Measurements from ENCODE around the gene COPS8.

COPS8 gene

GRCh38 chr2:237097326-237097910 lies 11.7 kb downstream of the COPS8 start:
- no peak for ATAC-seq (replicated peaks; ENCODE audit: extremely low read depth, poor library complexity, severe bottlenecking)
- no peak overlapping the region for H3K27ac Mint-ChIP-seq (ENCODE audit: low read depth)
- no peak for DNase-seq (ENCODE audit: low spot score in 2 of 2)
- no peaks in the 10 kb centered on the region for H3K9me3 Mint-ChIP-seq
- H3K4me1 Mint-ChIP-seq, result peaks cover 12% of the 10 kb centered on the region
- H3K4me3 Mint-ChIP-seq, result no peak overlapping the region
- H3K36me3 Mint-ChIP-seq (ENCODE audit: insufficient read depth), result peaks cover 56% of the 10 kb centered on the region
- H3K27me3 Mint-ChIP-seq, result no peaks in the 10 kb centered on the region

DNA sequence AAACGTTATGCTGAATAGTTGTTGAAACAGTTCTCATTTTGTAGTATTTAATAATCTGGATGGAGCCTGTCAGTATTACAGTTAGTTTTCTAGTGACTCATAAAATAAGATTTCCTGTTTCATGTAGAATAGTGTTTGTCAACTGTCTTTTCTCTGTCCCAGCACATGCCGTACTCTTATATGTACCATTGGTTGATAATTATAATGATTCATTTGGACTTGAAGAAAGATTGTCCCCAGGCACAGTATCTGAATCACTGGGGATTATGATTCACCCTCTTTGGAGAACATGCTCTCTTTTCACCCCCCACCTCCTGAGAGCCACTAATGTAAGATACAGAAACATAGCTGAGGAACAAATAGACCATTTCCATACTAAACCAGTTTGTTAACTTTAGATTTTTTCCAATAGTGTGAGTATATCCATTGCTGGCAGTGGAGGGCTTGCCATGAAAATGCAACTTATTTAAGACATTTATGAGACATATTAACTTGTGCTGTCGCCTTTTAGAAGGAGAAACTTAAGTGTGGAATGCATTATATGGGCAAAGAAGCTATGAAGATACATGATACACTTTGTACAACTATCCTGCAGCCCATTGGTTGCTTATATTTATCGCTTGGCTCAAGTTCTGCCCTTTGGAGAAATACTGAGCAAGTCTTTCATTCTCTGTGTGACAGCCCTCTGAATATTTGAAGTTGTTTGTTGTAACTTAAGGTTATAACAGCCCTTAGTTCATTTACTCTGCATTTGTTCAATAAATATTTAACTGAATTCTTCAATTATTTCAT lies 12.4 kb downstream of the COPS8 start:
- Mint-ChIP-seq H3K27ac (ENCODE audit: low read depth) (no peak overlapping the region), H3K9me3 (no peaks in the 10 kb centered on the region), H3K27me3 (no peaks in the 10 kb centered on the region), H3K36me3 (ENCODE audit: insufficient read depth) (peaks cover 56% of the 10 kb centered on the region), H3K4me1 (peaks cover 5% of the 10 kb centered on the region), H3K4me3 (no peak overlapping the region)
- DNase-seq (ENCODE audit: low spot score in 2 of 2), result no peak
- ATAC-seq (replicated peaks; ENCODE audit: extremely low read depth, poor library complexity, severe bottlenecking), result no peak

DNA sequence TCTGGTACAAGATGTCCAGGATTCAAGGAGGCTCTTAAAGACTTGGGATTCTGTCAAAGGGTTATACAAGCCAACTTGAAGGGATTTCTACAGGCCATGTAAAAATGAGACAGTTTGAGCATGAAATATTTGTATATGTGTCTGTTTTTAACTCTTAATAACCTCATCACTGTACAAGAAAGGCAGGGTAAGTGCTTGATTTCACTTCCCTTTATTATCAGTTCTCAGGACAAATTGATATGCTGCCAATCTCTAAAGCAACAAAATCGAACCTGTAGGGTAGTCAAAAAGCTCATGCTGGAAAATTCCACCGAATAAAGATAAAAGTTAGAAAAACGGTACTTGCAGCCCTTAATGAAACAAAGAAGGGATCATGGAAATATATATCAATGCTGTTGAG lies 14.1 kb downstream of the COPS8 start:
- Mint-ChIP-seq H3K4me1 (peaks cover 5% of the 10 kb centered on the region), H3K4me3 (no peak overlapping the region), H3K36me3 (ENCODE audit: insufficient read depth) (peaks cover 48% of the 10 kb centered on the region), H3K9me3 (no peaks in the 10 kb centered on the region), H3K27ac (ENCODE audit: low read depth) (no peak overlapping the region), H3K27me3 (no peaks in the 10 kb centered on the region)
- DNase-seq (ENCODE audit: low spot score in 2 of 2) (no peak), ATAC-seq (replicated peaks; ENCODE audit: extremely low read depth, poor library complexity, severe bottlenecking) (no peak)

GRCh38 chr2:237101118-237101979 lies 15.7 kb downstream of the COPS8 start:
- Mint-ChIP-seq H3K27ac (ENCODE audit: low read depth) (no peak overlapping the region), H3K36me3 (ENCODE audit: insufficient read depth) (peaks cover 41% of the 10 kb centered on the region), H3K27me3 (no peaks in the 10 kb centered on the region), H3K9me3 (no peaks in the 10 kb centered on the region), H3K4me1 (peaks cover 1% of the 10 kb centered on the region), H3K4me3 (no peak overlapping the region)
- no peak for ATAC-seq (replicated peaks; ENCODE audit: extremely low read depth, poor library complexity, severe bottlenecking)
- DNase-seq (ENCODE audit: low spot score in 2 of 2), result no peak

GRCh38 chr2:237102428-237102827 lies 16.7 kb downstream of the COPS8 start:
- Mint-ChIP-seq H3K27me3 (no peaks in the 10 kb centered on the region), H3K4me1 (no peaks in the 10 kb centered on the region), H3K9me3 (no peaks in the 10 kb centered on the region), H3K4me3 (no peak overlapping the region), H3K27ac (ENCODE audit: low read depth) (no peak overlapping the region), H3K36me3 (ENCODE audit: insufficient read depth) (peaks cover 32% of the 10 kb centered on the region)
- ATAC-seq (replicated peaks; ENCODE audit: extremely low read depth, poor library complexity, severe bottlenecking), result no peak
- no peak for DNase-seq (ENCODE audit: low spot score in 2 of 2)

DNA sequence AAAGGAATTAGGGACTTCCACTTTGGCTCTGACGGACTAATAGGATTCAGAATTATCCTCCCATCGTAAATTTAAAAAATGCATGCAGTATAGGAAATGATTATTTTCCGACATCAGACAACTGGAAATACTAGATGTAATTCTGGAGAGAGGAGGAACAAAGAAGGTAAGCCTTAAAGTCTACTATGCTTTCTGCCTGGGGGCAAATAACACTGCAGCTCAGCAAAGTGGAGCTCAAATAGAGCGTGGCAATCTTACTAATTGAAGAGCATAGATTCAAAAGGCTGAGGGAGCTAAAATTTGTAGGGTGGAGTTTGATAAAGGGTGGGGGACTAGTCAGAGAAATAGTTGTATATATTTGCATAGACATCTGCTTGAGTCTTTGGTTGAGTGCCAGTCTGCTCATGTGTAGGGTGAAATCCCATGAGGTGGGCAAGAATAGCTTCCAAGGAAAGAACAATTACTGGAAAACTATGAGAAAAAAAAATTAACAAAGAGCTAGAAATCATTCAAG lies 23.8 kb downstream of the COPS8 start:
- Mint-ChIP-seq H3K9me3 (peaks cover 11% of the 10 kb centered on the region), H3K27me3 (no peaks in the 10 kb centered on the region), H3K27ac (ENCODE audit: low read depth) (no peak overlapping the region), H3K4me1 (no peaks in the 10 kb centered on the region), H3K4me3 (no peak overlapping the region), H3K36me3 (ENCODE audit: insufficient read depth) (peaks cover 6% of the 10 kb centered on the region)
- ATAC-seq (replicated peaks; ENCODE audit: extremely low read depth, poor library complexity, severe bottlenecking) (no peak), DNase-seq (ENCODE audit: low spot score in 2 of 2) (no peak)

DNA sequence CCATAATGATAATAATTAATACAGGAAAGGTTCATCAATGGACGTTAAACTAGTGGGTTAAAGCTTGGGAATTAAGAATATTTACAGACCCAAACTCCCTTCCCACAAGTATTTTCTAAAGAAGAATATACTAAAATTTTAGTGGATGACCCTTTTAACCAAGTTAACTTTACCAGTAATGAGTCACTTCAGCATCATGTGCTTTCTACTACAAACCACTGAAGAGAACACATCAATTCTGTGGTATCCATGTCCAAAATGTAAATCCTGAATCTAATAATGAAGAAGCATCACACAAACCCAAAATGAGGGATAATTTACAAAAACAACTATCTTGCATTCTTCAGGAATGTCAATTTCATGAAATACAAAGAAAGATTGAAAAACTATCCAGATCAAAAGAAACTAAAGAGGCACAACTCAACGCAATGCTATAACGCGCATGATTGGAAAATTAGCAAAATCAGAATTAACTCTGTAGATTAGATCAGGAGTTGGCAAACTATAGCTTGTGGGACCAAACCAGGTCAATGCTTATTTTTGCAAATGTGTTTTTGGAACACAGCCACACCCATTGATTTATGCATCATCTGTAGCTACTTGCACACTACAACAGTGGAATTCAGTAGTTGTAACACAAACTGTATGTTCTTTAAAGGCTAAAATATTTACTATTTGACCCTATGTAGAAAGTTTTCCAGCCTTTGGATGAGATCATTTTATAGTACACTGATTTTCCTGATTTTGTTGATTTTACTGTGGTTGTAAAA lies 27.5 kb downstream of the COPS8 start:
- no peaks in the 10 kb centered on the region for H3K27me3 Mint-ChIP-seq
- DNase-seq (ENCODE audit: low spot score in 2 of 2) (no peak), ATAC-seq (replicated peaks; ENCODE audit: extremely low read depth, poor library complexity, severe bottlenecking) (no peak)
- no peak overlapping the region for H3K4me3 Mint-ChIP-seq
- no peak overlapping the region for H3K27ac Mint-ChIP-seq (ENCODE audit: low read depth)
- peaks cover under 1% of the 10 kb centered on the region for H3K36me3 Mint-ChIP-seq (ENCODE audit: insufficient read depth)
- peaks cover 9% of the 10 kb centered on the region for H3K9me3 Mint-ChIP-seq
- H3K4me1 Mint-ChIP-seq, result no peaks in the 10 kb centered on the region

- Mint-ChIP-seq H3K27ac (ENCODE audit: low read depth) (no peak overlapping the region), H3K36me3 (ENCODE audit: insufficient read depth) (no peaks in the 10 kb centered on the region), H3K4me3 (no peak overlapping the region), H3K27me3 (no peaks in the 10 kb centered on the region), H3K9me3 (no peaks in the 10 kb centered on the region), H3K4me1 (no peaks in the 10 kb centered on the region)
- ATAC-seq (replicated peaks; ENCODE audit: extremely low read depth, poor library complexity, severe bottlenecking) (no peak), DNase-seq (ENCODE audit: low spot score in 2 of 2) (no peak)
Measured at GRCh38 chr2:237115870-237116269, 30.2 kb downstream of the COPS8 start.

GRCh38 chr2:237116431-237116830 lies 30.7 kb downstream of the COPS8 start:
- no peaks in the 10 kb centered on the region for H3K36me3 Mint-ChIP-seq (ENCODE audit: insufficient read depth)
- H3K4me3 Mint-ChIP-seq, result no peak overlapping the region
- DNase-seq (ENCODE audit: low spot score in 2 of 2) (no peak), ATAC-seq (replicated peaks; ENCODE audit: extremely low read depth, poor library complexity, severe bottlenecking) (no peak)
- H3K4me1 Mint-ChIP-seq, result no peaks in the 10 kb centered on the region
- no peaks in the 10 kb centered on the region for H3K9me3 Mint-ChIP-seq
- no peaks in the 10 kb centered on the region for H3K27me3 Mint-ChIP-seq
- H3K27ac Mint-ChIP-seq (ENCODE audit: low read depth), result no peak overlapping the region

- no peak overlapping the region for H3K27ac Mint-ChIP-seq (ENCODE audit: low read depth)
- no peak overlapping the region for H3K4me3 Mint-ChIP-seq
- H3K27me3 Mint-ChIP-seq, result no peaks in the 10 kb centered on the region
- no peak for ATAC-seq (replicated peaks; ENCODE audit: extremely low read depth, poor library complexity, severe bottlenecking)
- no peaks in the 10 kb centered on the region for H3K4me1 Mint-ChIP-seq
- no peak for DNase-seq (ENCODE audit: low spot score in 2 of 2)
- H3K36me3 Mint-ChIP-seq (ENCODE audit: insufficient read depth), result no peaks in the 10 kb centered on the region
- H3K9me3 Mint-ChIP-seq, result no peaks in the 10 kb centered on the region
Measured at GRCh38 chr2:237118025-237118424, 32.3 kb downstream of the COPS8 start.

DNA sequence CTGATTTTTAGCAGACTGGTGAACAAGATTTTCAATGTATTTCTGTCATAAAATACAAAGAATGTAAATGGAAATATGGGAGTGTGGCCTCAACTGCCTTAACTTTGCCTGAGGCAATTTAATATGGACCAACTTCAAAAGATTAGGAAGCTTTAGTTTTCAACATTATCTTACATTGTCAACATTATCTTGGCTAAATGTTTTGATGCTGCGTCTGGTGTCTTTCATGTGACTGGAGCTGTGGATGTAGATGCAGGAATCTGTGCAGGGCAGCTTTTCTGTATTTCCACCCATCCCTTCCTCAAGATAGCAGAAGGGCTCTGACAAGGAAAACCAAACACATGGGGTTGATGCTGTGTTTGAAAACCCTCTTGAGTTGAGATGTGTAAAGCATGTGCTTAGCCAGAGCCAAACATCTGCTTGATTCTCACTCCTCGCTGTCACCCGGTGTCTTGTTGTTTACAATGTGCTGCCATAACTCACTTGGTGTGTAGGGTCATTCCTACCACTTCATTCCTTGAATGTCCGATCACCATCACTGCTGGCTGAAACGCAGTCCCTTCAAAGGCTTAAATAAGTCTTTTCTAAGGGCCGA lies 33.0 kb downstream of the COPS8 start:
- ATAC-seq (replicated peaks; ENCODE audit: extremely low read depth, poor library complexity, severe bottlenecking) (no peak), DNase-seq (ENCODE audit: low spot score in 2 of 2) (no peak)
- H3K27ac Mint-ChIP-seq (ENCODE audit: low read depth), result no peak overlapping the region
- no peaks in the 10 kb centered on the region for H3K36me3 Mint-ChIP-seq (ENCODE audit: insufficient read depth)
- H3K27me3 Mint-ChIP-seq, result no peaks in the 10 kb centered on the region
- H3K9me3 Mint-ChIP-seq, result no peaks in the 10 kb centered on the region
- H3K4me1 Mint-ChIP-seq, result no peaks in the 10 kb centered on the region
- no peak overlapping the region for H3K4me3 Mint-ChIP-seq

GRCh38 chr2:237120916-237121315 lies 35.2 kb downstream of the COPS8 start:
- Mint-ChIP-seq H3K36me3 (ENCODE audit: insufficient read depth) (no peaks in the 10 kb centered on the region), H3K27ac (ENCODE audit: low read depth) (no peak overlapping the region), H3K4me1 (no peaks in the 10 kb centered on the region), H3K9me3 (no peaks in the 10 kb centered on the region), H3K4me3 (no peak overlapping the region), H3K27me3 (no peaks in the 10 kb centered on the region)
- DNase-seq (ENCODE audit: low spot score in 2 of 2) (no peak), ATAC-seq (replicated peaks; ENCODE audit: extremely low read depth, poor library complexity, severe bottlenecking) (no peak)

Data from central memory CD8-positive, alpha-beta T cell (primary cell).